Measurements from ENCODE around the gene KCNMB4. TPM values are rescaled to one million over a fixed set of nuclear protein-coding genes. Genes with fewer than 3 reads are reported as not detected.
A peak's percentile ranks its signal among the peaks of the same experiment; 100 is the strongest.

Gene KCNMB4
- total RNA-seq, 6 experiments from 2014 or later = 0.16 to 1.1 (median 0.22) TPM

DNA sequence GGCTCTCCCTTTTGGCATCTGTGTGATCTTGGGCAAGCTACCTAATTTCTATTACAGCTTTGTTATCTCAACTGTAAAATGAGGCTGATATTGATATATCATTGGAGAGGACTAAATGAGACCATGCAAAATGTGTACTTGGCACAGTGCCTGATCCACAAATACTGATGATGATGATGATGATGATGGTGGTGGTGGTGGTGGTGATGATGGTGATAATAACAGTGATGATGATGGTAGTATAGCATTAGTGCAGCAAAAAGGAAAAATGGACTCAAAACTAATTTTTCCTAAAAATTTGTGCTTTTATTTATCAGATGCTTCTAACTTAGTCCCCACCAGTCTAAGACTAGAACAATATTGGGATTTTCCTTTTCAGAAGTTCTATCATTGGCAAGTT, 70.7 kb downstream of the KCNMB4 start:
- no peaks in the 10 kb centered on the region for H3K27me3 Mint-ChIP-seq (ENCODE audit: insufficient read depth)
- H3K9me3 Mint-ChIP-seq = no peaks in the 10 kb centered on the region
- no peak overlapping the region for H3K4me3 Mint-ChIP-seq
- H3K27ac Mint-ChIP-seq = no peak overlapping the region
- TF ChIP-seq, protein P1, sequence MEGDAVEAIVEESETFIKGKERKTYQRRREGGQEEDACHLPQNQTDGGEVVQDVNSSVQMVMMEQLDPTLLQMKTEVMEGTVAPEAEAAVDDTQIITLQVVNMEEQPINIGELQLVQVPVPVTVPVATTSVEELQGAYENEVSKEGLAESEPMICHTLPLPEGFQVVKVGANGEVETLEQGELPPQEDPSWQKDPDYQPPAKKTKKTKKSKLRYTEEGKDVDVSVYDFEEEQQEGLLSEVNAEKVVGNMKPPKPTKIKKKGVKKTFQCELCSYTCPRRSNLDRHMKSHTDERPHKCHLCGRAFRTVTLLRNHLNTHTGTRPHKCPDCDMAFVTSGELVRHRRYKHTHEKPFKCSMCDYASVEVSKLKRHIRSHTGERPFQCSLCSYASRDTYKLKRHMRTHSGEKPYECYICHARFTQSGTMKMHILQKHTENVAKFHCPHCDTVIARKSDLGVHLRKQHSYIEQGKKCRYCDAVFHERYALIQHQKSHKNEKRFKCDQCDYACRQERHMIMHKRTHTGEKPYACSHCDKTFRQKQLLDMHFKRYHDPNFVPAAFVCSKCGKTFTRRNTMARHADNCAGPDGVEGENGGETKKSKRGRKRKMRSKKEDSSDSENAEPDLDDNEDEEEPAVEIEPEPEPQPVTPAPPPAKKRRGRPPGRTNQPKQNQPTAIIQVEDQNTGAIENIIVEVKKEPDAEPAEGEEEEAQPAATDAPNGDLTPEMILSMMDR (IDR thresholded peaks at IDR 0.05) = no peak
- no peaks in the 10 kb centered on the region for H3K36me3 Mint-ChIP-seq (ENCODE audit: low read depth)
- DNase-seq = no peak
- no peaks in the 10 kb centered on the region for H3K4me1 Mint-ChIP-seq (ENCODE audit: low read depth)

DNA sequence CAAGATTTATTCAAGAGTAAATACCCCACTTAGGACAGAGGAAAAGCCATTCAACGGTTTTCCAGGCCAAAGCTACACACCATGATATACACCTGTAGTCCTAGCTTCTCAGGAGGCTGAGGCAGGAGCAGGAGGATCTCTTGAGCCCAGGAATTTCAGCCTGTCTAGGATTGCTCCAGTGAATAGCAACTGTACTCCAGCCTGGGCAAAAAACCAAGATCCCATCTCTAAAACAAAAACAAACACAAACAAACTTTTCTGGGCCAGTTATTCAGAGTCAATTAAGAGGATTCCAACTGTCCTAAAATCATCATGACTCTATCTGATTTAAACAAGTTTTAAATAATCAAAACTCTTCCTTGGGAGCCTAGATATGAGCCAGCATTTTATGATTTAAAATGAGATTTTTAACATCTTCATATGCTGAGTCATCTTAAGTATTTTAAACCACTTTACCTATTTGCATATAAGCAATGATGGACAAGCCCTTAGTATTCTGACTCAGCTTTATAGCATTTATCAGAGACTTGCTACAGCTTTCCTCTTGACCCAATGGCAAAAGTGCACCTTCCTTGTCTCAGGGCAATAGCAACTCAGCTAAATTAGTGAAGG, 77.1 kb downstream of the KCNMB4 start:
- DNase-seq = peak; percentile 46
- H3K9me3 Mint-ChIP-seq = no peaks in the 10 kb centered on the region
- H3K27me3 Mint-ChIP-seq (ENCODE audit: insufficient read depth) = 0 out of 2 replicates have a peak, but pooled peaks cover 4% of the 10 kb centered on the region
- peaks cover 12% of the 10 kb centered on the region for H3K4me1 Mint-ChIP-seq (ENCODE audit: low read depth)
- TF ChIP-seq, protein P1 (IDR thresholded peaks at IDR 0.05) = no peak
- H3K27ac Mint-ChIP-seq = peak overlapping the region; percentile 27; the same call in 1 of the 2 replicates
- no peak overlapping the region for H3K4me3 Mint-ChIP-seq
- H3K36me3 Mint-ChIP-seq (ENCODE audit: low read depth) = no peaks in the 10 kb centered on the region

DNA sequence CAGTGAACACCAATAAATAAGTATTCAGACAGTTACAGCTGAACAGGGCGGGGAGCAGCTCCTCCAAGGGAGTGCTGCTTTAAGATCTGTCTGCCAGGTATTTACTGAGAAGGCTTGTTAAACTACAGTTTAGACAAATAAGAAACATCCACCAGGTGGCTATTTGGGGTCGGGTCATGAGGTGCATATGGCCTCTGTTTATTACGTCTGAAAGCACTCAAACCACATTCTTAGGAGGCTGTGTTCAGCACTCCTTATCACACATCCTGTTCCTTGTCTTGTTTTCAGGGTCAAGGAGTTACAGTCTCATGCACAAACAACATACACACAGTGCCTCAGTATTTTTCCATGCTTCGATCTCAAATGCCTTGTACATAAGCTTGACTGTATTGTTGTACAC, 78.8 kb downstream of the KCNMB4 start:
- H3K4me3 Mint-ChIP-seq = no peak overlapping the region
- 0 out of 2 replicates have a peak, but pooled peaks cover 4% of the 10 kb centered on the region for H3K27me3 Mint-ChIP-seq (ENCODE audit: insufficient read depth)
- no peak for DNase-seq

DNA sequence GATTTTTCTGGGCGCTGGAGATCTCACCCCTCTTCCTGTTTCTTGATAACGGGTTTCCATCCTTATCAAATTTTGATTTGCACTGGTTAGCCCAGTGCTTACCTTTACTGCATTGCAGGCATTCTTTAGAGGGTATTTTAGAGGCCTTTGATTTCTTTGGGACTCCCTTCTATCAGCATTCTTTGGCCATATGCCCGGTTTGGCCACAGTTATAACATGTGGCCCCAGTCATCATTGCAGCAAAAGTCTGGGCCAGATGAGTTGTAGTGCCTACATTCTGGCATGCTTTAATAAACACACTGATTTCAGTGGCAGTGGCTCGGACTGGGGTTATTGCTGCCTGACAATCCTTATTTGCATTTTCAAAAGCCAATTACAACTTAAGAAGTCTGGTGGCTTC, 82.3 kb downstream of the KCNMB4 start:
- Mint-ChIP-seq H3K4me3 (no peak overlapping the region), H3K36me3 (ENCODE audit: low read depth) (no peaks in the 10 kb centered on the region), H3K9me3 (peaks cover 10% of the 10 kb centered on the region; the same call in 1 of the 2 replicates), H3K27me3 (ENCODE audit: insufficient read depth) (0 out of 2 replicates have a peak, but pooled peaks cover 4% of the 10 kb centered on the region), H3K27ac (no peak overlapping the region), H3K4me1 (ENCODE audit: low read depth) (peaks cover 4% of the 10 kb centered on the region)
- TF ChIP-seq, protein P1 (IDR thresholded peaks at IDR 0.05) = no peak
- DNase-seq = no peak

More for the DNA sequence above, 78.8 kb downstream of the KCNMB4 start:
- no peaks in the 10 kb centered on the region for H3K36me3 Mint-ChIP-seq (ENCODE audit: low read depth)
- peaks cover 4% of the 10 kb centered on the region; the same call in 1 of the 2 replicates for H3K9me3 Mint-ChIP-seq
- peaks cover 12% of the 10 kb centered on the region for H3K4me1 Mint-ChIP-seq (ENCODE audit: low read depth)
- H3K27ac Mint-ChIP-seq = no peak overlapping the region
- TF ChIP-seq, protein P1 (IDR thresholded peaks at IDR 0.05) = no peak

DNA sequence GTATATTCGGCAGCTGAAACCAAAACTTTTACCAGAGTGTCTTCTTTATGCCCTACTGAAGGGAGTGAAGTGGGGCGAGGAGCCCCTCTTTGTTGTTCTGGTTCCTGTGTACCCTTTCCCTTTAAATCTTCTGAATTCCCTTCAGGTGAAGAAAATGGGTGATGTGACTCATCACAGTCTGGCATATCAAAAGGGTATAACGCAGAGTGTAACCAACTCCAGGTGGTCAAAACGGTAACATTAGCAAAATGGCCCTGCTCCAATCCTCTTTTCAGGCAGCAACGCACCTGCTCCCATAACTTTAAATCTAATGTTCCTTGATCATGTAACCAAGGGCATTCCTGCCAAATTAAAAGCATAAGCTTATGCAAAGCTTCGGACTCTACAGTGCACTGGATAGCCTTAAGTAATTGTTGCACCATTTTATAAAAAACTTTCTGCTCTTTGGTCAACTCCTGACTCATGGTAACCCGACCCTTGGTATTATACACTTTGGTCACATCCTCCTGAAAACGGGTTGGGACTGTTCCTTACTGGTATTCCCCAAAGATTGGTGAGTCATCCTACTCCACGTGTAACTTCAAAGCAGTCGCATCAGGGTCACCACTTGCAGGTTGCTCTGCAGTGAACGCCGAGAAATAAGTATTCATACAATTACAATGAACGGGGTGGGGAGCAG, 83.1 kb downstream of the KCNMB4 start:
- no peak for DNase-seq
- Mint-ChIP-seq H3K36me3 (ENCODE audit: low read depth) (no peaks in the 10 kb centered on the region), H3K4me3 (no peak overlapping the region), H3K9me3 (peaks cover 10% of the 10 kb centered on the region; the same call in 1 of the 2 replicates), H3K27me3 (ENCODE audit: insufficient read depth) (0 out of 2 replicates have a peak, but pooled peaks cover 4% of the 10 kb centered on the region), H3K27ac (no peak overlapping the region), H3K4me1 (ENCODE audit: low read depth) (no peaks in the 10 kb centered on the region)
- TF ChIP-seq, protein P1 (IDR thresholded peaks at IDR 0.05) = no peak
